Central memory CD8-positive, alpha-beta T cell (primary cell): ENCODE data around the gene LRRC14B.
"Not testable (repeated sequence)": the region's sequence is repeated elsewhere in the genome, so short reads cannot be mapped to it uniquely, and the experiment has no call there.

Experiments used
- ATAC-seq: fragments of 150-1000 bp; cut with Tn5 transposase; replicated peaks from 2 replicates; pipeline ENCODE4 v1.10.0; 2022; ENCODE audit warnings: mild to moderate bottlenecking, moderate FRiP score, moderate number of reproducible peaks; ENCODE audit not compliant: poor library complexity, severe bottlenecking; ENCODE audit errors: extremely low read depth
- DNase-seq, 2 donors: peaks; one replicate each; pipeline ENCODE4 v3.0.0; 2021; ENCODE audit warnings: low spot score in 2 of 2
- H3K27ac Mint-ChIP-seq: one replicate; pipeline ENCODE4 v1.8.0; 2022; ENCODE audit warnings: low read depth, mild to moderate bottlenecking, moderate library complexity, mixed read lengths
- H3K27me3 Mint-ChIP-seq: one replicate; pipeline ENCODE4 v1.8.0; 2022; ENCODE audit warnings: mixed read lengths
- H3K36me3 Mint-ChIP-seq: one replicate; pipeline ENCODE4 v1.8.0; 2022; ENCODE audit warnings: mild to moderate bottlenecking, moderate library complexity, mixed read lengths; ENCODE audit not compliant: insufficient read depth
- H3K4me1 Mint-ChIP-seq: one replicate; pipeline ENCODE4 v1.8.0; 2022; ENCODE audit warnings: mixed read lengths
- H3K4me3 Mint-ChIP-seq: one replicate; pipeline ENCODE4 v1.8.0; 2022; ENCODE audit warnings: mild to moderate bottlenecking, moderate library complexity, mixed read lengths
- H3K9me3 Mint-ChIP-seq: one replicate; pipeline ENCODE4 v1.8.0; 2022; ENCODE audit warnings: mixed read lengths

The LRRC14B gene

GRCh38 chr5:231661-232060 lies 40.4 kb downstream of the LRRC14B start:
- no peak overlapping the region for H3K27ac Mint-ChIP-seq
- no peak overlapping the region for H3K4me3 Mint-ChIP-seq
- no peaks in the 10 kb centered on the region for H3K4me1 Mint-ChIP-seq
- DNase-seq: no peak
- H3K36me3 Mint-ChIP-seq: peaks cover 77% of the 10 kb centered on the region
- H3K9me3 Mint-ChIP-seq: no peaks in the 10 kb centered on the region
- H3K27me3 Mint-ChIP-seq: no peaks in the 10 kb centered on the region
- ATAC-seq: no peak

- H3K27me3 Mint-ChIP-seq, H3K4me3 Mint-ChIP-seq, ATAC-seq, H3K9me3 Mint-ChIP-seq, H3K27ac Mint-ChIP-seq, H3K4me1 Mint-ChIP-seq, DNase-seq: not testable (repeated sequence)
- H3K36me3 Mint-ChIP-seq: peaks cover 73% of the 10 kb centered on the region
Observed at GRCh38 chr5:233426-233825, 42.1 kb downstream of the LRRC14B start.

GRCh38 chr5:234450-234849 lies 43.2 kb downstream of the LRRC14B start:
- Mint-ChIP-seq H3K36me3 (peaks cover 74% of the 10 kb centered on the region), H3K9me3 (no peaks in the 10 kb centered on the region), H3K27ac (no peak overlapping the region), H3K27me3 (no peaks in the 10 kb centered on the region), H3K4me3 (no peak overlapping the region), H3K4me1 (no peaks in the 10 kb centered on the region)
- ATAC-seq (no peak), DNase-seq (no peak)

GRCh38 chr5:235527-235926 lies 44.2 kb downstream of the LRRC14B start:
- H3K4me1 Mint-ChIP-seq, H3K27ac Mint-ChIP-seq, H3K9me3 Mint-ChIP-seq, DNase-seq, H3K27me3 Mint-ChIP-seq, H3K4me3 Mint-ChIP-seq, ATAC-seq: not testable (repeated sequence)
- peaks cover 80% of the 10 kb centered on the region for H3K36me3 Mint-ChIP-seq

- H3K4me1 Mint-ChIP-seq, H3K27ac Mint-ChIP-seq, H3K4me3 Mint-ChIP-seq, H3K27me3 Mint-ChIP-seq, ATAC-seq, DNase-seq, H3K9me3 Mint-ChIP-seq: not testable (repeated sequence)
- H3K36me3 Mint-ChIP-seq: peaks cover 79% of the 10 kb centered on the region
Observed at GRCh38 chr5:237931-238330, 46.6 kb downstream of the LRRC14B start.

GRCh38 chr5:240550-240949 lies 49.3 kb downstream of the LRRC14B start:
- not testable (repeated sequence) for ATAC-seq, H3K27me3 Mint-ChIP-seq, H3K9me3 Mint-ChIP-seq, DNase-seq, H3K27ac Mint-ChIP-seq, H3K4me3 Mint-ChIP-seq, H3K4me1 Mint-ChIP-seq
- H3K36me3 Mint-ChIP-seq: peaks cover 60% of the 10 kb centered on the region

- not testable (repeated sequence) for H3K27me3 Mint-ChIP-seq, ATAC-seq, H3K27ac Mint-ChIP-seq, H3K9me3 Mint-ChIP-seq, H3K4me3 Mint-ChIP-seq, DNase-seq, H3K4me1 Mint-ChIP-seq
- peaks cover 56% of the 10 kb centered on the region for H3K36me3 Mint-ChIP-seq
Observed at GRCh38 chr5:241045-241669, 49.9 kb downstream of the LRRC14B start.

- not testable (repeated sequence) for H3K9me3 Mint-ChIP-seq, H3K4me3 Mint-ChIP-seq, ATAC-seq, H3K4me1 Mint-ChIP-seq, H3K27me3 Mint-ChIP-seq, DNase-seq
- peak overlapping the region; percentile 61 for H3K27ac Mint-ChIP-seq
- peaks cover 62% of the 10 kb centered on the region for H3K36me3 Mint-ChIP-seq
Observed at GRCh38 chr5:243683-244367, 52.5 kb downstream of the LRRC14B start.

GRCh38 chr5:245717-246116 lies 54.4 kb downstream of the LRRC14B start:
- not testable (repeated sequence) for ATAC-seq, H3K27me3 Mint-ChIP-seq, H3K27ac Mint-ChIP-seq, H3K9me3 Mint-ChIP-seq, H3K4me3 Mint-ChIP-seq, H3K4me1 Mint-ChIP-seq, DNase-seq
- H3K36me3 Mint-ChIP-seq: peaks cover 54% of the 10 kb centered on the region
